ENCODE data around the gene SENP2. TPM values are rescaled to one million over a fixed set of nuclear protein-coding genes. Genes with fewer than 3 reads are reported as not detected.

The SENP2 gene
- total and polyA plus RNA-seq, 10 of the 15 experiments (the other 5 are each of a cell fraction or from before 2014, with no cell fraction given) = 9.0 to 42.7 (median 25.1) TPM

- TF ChIP-seq, protein P1, sequence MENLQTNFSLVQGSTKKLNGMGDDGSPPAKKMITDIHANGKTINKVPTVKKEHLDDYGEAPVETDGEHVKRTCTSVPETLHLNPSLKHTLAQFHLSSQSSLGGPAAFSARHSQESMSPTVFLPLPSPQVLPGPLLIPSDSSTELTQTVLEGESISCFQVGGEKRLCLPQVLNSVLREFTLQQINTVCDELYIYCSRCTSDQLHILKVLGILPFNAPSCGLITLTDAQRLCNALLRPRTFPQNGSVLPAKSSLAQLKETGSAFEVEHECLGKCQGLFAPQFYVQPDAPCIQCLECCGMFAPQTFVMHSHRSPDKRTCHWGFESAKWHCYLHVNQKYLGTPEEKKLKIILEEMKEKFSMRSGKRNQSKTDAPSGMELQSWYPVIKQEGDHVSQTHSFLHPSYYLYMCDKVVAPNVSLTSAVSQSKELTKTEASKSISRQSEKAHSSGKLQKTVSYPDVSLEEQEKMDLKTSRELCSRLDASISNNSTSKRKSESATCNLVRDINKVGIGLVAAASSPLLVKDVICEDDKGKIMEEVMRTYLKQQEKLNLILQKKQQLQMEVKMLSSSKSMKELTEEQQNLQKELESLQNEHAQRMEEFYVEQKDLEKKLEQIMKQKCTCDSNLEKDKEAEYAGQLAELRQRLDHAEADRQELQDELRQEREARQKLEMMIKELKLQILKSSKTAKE (IDR thresholded peaks at IDR 0.05; ENCODE audit: low read depth, poor library complexity, severe bottlenecking) = no peak
- TF ChIP-seq NKRF (conservative IDR thresholded peaks at IDR 0.05) (no peak), MYB (IDR thresholded peaks at IDR 0.05; ENCODE audit: borderline replicate concordance, low read depth, low read length) (no peak), CHD1 (IDR thresholded peaks at IDR 0.05; ENCODE audit: low read depth, low read length) (no peak), BHLHE40 (IDR thresholded peaks at IDR 0.05; ENCODE audit: borderline replicate concordance in 1 of 2, low read depth in 2 of 2, low read length in 1 of 2) (no peak), SIX5 (IDR thresholded peaks at IDR 0.05; ENCODE audit: low read depth, low read length, severe bottlenecking) (no peak), POLR2AphosphoS2 (IDR thresholded peaks at IDR 0.05; ENCODE audit: low read depth, low read length) (no peak), RB1 (IDR thresholded peaks at IDR 0.05; ENCODE audit: borderline replicate concordance) (no peak), SMAD5 (IDR thresholded peaks at IDR 0.05; ENCODE audit: low read depth) (no peak), ASH2L (IDR thresholded peaks at IDR 0.05; ENCODE audit: borderline replicate concordance, low read depth) (no peak), E2F8 (IDR thresholded peaks at IDR 0.05; ENCODE audit: low read depth, partially characterized antibody) (no peak)
- TF ChIP-seq, protein P2, sequence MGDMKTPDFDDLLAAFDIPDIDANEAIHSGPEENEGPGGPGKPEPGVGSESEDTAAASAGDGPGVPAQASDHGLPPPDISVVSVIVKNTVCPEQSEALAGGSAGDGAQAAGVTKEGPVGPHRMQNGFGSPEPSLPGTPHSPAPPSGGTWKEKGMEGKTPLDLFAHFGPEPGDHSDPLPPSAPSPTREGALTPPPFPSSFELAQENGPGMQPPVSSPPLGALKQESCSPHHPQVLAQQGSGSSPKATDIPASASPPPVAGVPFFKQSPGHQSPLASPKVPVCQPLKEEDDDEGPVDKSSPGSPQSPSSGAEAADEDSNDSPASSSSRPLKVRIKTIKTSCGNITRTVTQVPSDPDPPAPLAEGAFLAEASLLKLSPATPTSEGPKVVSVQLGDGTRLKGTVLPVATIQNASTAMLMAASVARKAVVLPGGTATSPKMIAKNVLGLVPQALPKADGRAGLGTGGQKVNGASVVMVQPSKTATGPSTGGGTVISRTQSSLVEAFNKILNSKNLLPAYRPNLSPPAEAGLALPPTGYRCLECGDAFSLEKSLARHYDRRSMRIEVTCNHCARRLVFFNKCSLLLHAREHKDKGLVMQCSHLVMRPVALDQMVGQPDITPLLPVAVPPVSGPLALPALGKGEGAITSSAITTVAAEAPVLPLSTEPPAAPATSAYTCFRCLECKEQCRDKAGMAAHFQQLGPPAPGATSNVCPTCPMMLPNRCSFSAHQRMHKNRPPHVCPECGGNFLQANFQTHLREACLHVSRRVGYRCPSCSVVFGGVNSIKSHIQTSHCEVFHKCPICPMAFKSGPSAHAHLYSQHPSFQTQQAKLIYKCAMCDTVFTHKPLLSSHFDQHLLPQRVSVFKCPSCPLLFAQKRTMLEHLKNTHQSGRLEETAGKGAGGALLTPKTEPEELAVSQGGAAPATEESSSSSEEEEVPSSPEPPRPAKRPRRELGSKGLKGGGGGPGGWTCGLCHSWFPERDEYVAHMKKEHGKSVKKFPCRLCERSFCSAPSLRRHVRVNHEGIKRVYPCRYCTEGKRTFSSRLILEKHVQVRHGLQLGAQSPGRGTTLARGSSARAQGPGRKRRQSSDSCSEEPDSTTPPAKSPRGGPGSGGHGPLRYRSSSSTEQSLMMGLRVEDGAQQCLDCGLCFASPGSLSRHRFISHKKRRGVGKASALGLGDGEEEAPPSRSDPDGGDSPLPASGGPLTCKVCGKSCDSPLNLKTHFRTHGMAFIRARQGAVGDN (IDR thresholded peaks at IDR 0.05) = no peak
Observed at GRCh38 chr3:185658504-185658912, 72.4 kb downstream of the SENP2 start (continued).

Data from GM12878 (cell line).